ENCODE data around the gene GATA5.

GATA5 gene

DNA sequence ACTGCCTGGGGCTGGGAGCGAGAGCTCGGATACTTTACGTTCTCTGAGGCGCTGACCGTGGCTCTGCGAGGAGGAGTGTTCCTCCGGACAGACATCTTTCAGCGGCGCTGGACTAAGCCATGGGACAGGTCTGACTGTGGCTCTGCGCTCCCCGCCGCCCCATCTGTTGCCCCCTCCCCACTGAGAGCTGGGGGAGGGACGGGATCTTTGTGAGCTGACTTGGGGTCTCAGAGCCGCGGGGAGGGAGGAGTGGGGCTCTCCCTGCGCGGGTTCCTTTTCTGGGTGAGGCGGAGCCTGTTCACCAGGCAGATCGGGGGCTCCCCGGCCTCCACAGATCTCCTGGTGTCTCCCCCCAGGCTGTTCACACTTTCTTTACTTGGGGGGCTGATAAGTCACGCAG lies 11.3 kb upstream of the GATA5 start:
- peaks cover 33% of the 10 kb centered on the region for H3K27me3 ChIP-seq (ENCODE audit: insufficient read depth, insufficient read length)
- DNase-seq (ENCODE audit: low read depth, low spot score), result no peak
- no peak for TF ChIP-seq YY1 (IDR thresholded peaks at IDR 0.05; ENCODE audit: insufficient read depth, insufficient read length)
- H3K9ac ChIP-seq (ENCODE audit: insufficient read length, low read depth), result no peak overlapping the region
- no peak overlapping the region for H3K4me3 ChIP-seq (ENCODE audit: insufficient read length, low read depth)
- H3K9me3 ChIP-seq (ENCODE audit: insufficient read depth, low read length), result no peaks in the 10 kb centered on the region
- peaks cover 56% of the 10 kb centered on the region for H3K4me1 ChIP-seq (ENCODE audit: insufficient read depth, insufficient read length)
- no peaks in the 10 kb centered on the region for H3K36me3 ChIP-seq (ENCODE audit: insufficient read depth, insufficient read length, low read length)

DNA sequence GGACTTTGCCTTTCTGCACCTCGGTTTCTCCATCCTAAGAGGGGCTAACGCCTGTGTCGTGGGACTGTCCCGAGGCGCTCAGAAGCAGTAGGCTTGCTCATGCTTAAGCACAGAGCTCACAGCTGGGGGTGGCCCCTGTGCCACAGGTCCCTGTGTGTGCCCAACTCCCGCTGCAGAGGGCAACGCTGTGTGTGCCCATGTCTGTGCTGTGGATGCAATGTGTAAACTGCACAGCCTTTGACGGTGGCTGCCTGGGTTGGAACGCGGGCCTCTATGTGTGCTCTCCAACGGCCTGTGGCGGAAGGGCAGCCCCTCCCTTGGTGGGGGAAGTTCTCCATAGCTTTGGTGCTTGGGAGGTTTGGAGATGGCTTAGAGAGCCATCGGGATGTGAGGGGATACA lies 10.7 kb upstream of the GATA5 start:
- Histone ChIP-seq H3K36me3 (ENCODE audit: insufficient read depth, insufficient read length, low read length) (no peaks in the 10 kb centered on the region), H3K4me3 (ENCODE audit: insufficient read length, low read depth) (no peak overlapping the region), H3K9me3 (ENCODE audit: insufficient read depth, low read length) (no peaks in the 10 kb centered on the region), H3K4me1 (ENCODE audit: insufficient read depth, insufficient read length) (peaks cover 60% of the 10 kb centered on the region), H3K9ac (ENCODE audit: insufficient read length, low read depth) (no peak overlapping the region), H3K27me3 (ENCODE audit: insufficient read depth, insufficient read length) (peaks cover 39% of the 10 kb centered on the region)
- DNase-seq (ENCODE audit: low read depth, low spot score), result no peak
- TF ChIP-seq SUZ12 (IDR thresholded peaks at IDR 0.05; ENCODE audit: extremely low read depth, insufficient read depth, insufficient read length) (no peak), ZNF274 (IDR thresholded peaks at IDR 0.05; ENCODE audit: low read depth, low read length) (no peak), YY1 (IDR thresholded peaks at IDR 0.05; ENCODE audit: insufficient read depth, insufficient read length) (no peak)

DNA sequence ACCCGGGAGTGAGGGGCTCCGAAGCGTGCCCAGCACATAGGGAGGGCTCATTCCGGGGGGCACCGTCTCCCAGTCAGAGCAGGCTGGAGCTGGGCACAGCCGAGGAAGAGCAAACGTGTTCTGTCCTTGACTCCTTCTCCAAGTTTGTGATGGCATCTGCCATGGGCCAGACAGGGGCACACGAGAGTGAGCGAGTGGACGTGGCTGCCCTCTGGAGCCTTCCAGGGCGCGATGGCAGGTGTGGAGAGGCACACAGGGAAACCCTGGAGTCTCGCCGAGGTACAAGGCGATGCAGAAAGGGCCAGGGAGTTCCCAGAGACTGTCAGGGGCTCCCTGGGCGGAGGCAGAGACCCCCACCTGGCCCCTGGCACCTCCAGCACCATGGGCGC lies 9.9 kb upstream of the GATA5 start:
- Histone ChIP-seq H3K36me3 (ENCODE audit: insufficient read depth, insufficient read length, low read length) (no peaks in the 10 kb centered on the region), H3K4me3 (ENCODE audit: insufficient read length, low read depth) (no peak overlapping the region), H3K27me3 (ENCODE audit: insufficient read depth, insufficient read length) (peaks cover 47% of the 10 kb centered on the region), H3K9ac (ENCODE audit: insufficient read length, low read depth) (no peak overlapping the region), H3K4me1 (ENCODE audit: insufficient read depth, insufficient read length) (peaks cover 61% of the 10 kb centered on the region), H3K9me3 (ENCODE audit: insufficient read depth, low read length) (no peaks in the 10 kb centered on the region)
- TF ChIP-seq YY1 (IDR thresholded peaks at IDR 0.05; ENCODE audit: insufficient read depth, insufficient read length), result no peak
- DNase-seq (ENCODE audit: low read depth, low spot score), result no peak

GRCh38 chr20:62485062-62485700 lies 9.4 kb upstream of the GATA5 start:
- H3K9ac ChIP-seq (ENCODE audit: insufficient read length, low read depth), result peak overlapping the region; percentile 53
- TF ChIP-seq ZNF274 (IDR thresholded peaks at IDR 0.05; ENCODE audit: low read depth, low read length) (no peak), SUZ12 (IDR thresholded peaks at IDR 0.05; ENCODE audit: extremely low read depth, insufficient read depth, insufficient read length) (no peak), YY1 (IDR thresholded peaks at IDR 0.05; ENCODE audit: insufficient read depth, insufficient read length) (no peak)
- H3K4me3 ChIP-seq (ENCODE audit: insufficient read length, low read depth), result no peak overlapping the region
- peaks cover 66% of the 10 kb centered on the region for H3K4me1 ChIP-seq (ENCODE audit: insufficient read depth, insufficient read length)
- no peaks in the 10 kb centered on the region for H3K36me3 ChIP-seq (ENCODE audit: insufficient read depth, insufficient read length, low read length)
- no peaks in the 10 kb centered on the region for H3K9me3 ChIP-seq (ENCODE audit: insufficient read depth, low read length)
- DNase-seq (ENCODE audit: low read depth, low spot score), result no peak
- H3K27me3 ChIP-seq (ENCODE audit: insufficient read depth, insufficient read length), result peaks cover 52% of the 10 kb centered on the region

- peaks cover 62% of the 10 kb centered on the region for H3K4me1 ChIP-seq (ENCODE audit: insufficient read depth, insufficient read length)
- no peaks in the 10 kb centered on the region for H3K9me3 ChIP-seq (ENCODE audit: insufficient read depth, low read length)
- H3K9ac ChIP-seq (ENCODE audit: insufficient read length, low read depth), result peak overlapping the region; percentile 34
- DNase-seq (ENCODE audit: low read depth, low spot score), result no peak
- H3K27me3 ChIP-seq (ENCODE audit: insufficient read depth, insufficient read length), result peaks cover 57% of the 10 kb centered on the region
- H3K4me3 ChIP-seq (ENCODE audit: insufficient read length, low read depth), result no peak overlapping the region
- TF ChIP-seq ZNF274 (IDR thresholded peaks at IDR 0.05; ENCODE audit: low read depth, low read length), result no peak
- no peak for TF ChIP-seq YY1 (IDR thresholded peaks at IDR 0.05; ENCODE audit: insufficient read depth, insufficient read length)
- no peak for TF ChIP-seq SUZ12 (IDR thresholded peaks at IDR 0.05; ENCODE audit: extremely low read depth, insufficient read depth, insufficient read length)
- H3K36me3 ChIP-seq (ENCODE audit: insufficient read depth, insufficient read length, low read length), result no peaks in the 10 kb centered on the region
Observed at GRCh38 chr20:62484478-62484877, 8.7 kb upstream of the GATA5 start.

DNA sequence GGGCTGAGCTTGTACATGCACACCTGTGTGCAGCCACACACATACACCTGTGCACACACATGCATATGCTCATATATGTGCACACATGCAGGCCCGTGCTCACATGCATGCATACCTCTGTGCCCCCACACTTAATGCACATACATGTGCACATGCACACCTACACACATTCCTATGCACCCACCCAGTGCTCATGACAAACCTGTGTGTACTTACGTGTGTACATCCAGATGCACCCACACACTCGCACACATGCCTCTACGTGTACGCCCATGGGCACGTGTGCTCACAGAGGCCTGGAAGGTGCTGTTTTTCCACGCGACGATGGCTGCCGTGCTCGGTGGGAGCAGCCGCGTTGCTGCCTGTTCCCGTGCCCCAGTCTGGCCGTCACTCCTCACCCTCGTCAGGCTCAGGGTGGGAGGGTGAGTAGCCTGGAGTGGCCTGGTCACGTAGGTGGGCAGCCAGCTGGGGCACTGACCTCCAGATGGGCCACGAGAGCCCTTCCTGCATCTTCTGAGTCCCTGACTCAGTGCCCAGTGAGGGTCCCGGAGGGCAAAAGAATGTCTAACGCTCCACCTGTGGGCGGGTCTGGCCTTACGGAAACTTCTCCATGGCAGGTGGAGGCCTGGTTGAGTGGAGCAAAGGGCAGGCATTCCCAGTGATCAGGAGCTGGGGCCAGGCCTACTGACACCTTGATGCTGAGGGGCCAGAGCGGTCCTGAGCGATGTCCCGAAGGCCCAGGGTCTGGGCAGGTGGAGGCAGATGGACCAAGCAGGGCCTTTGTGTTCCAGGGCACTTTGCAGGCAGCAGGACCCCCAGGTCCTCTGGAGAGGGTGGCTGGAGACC lies 8.0 kb upstream of the GATA5 start:
- Histone ChIP-seq H3K9ac (ENCODE audit: insufficient read length, low read depth) (peak overlapping the region; percentile 34), H3K36me3 (ENCODE audit: insufficient read depth, insufficient read length, low read length) (no peaks in the 10 kb centered on the region), H3K9me3 (ENCODE audit: insufficient read depth, low read length) (no peaks in the 10 kb centered on the region), H3K4me3 (ENCODE audit: insufficient read length, low read depth) (no peak overlapping the region), H3K27me3 (ENCODE audit: insufficient read depth, insufficient read length) (peaks cover 64% of the 10 kb centered on the region), H3K4me1 (ENCODE audit: insufficient read depth, insufficient read length) (peaks cover 65% of the 10 kb centered on the region)
- no peak for DNase-seq (ENCODE audit: low read depth, low spot score)
- TF ChIP-seq YY1 (IDR thresholded peaks at IDR 0.05; ENCODE audit: insufficient read depth, insufficient read length) (no peak), SUZ12 (IDR thresholded peaks at IDR 0.05; ENCODE audit: extremely low read depth, insufficient read depth, insufficient read length) (no peak), ZNF274 (IDR thresholded peaks at IDR 0.05; ENCODE audit: low read depth, low read length) (no peak)

DNA sequence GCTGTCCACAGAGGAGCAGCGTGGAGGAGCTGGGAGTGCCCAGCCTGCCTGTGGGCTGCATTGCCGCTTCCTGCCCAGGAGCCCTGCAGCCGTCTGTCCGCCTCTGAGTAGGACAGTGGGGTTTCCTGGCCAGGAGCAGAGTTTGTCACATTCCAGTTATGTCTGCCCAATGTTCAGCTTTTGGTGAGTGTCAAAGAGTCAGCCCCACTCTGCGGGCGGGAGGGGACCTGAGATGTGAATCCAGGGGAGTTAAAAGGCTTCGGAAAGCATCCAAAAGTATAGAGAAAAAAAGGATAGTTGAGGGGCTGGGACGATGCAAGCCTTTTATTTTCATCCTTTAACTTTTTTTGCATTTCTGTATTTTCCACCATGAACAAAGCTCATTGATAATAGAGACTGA lies 7.2 kb upstream of the GATA5 start:
- H3K4me3 ChIP-seq (ENCODE audit: insufficient read length, low read depth), result no peak overlapping the region
- no peak for DNase-seq (ENCODE audit: low read depth, low spot score)
- H3K27me3 ChIP-seq (ENCODE audit: insufficient read depth, insufficient read length), result peaks cover 66% of the 10 kb centered on the region
- H3K36me3 ChIP-seq (ENCODE audit: insufficient read depth, insufficient read length, low read length), result no peaks in the 10 kb centered on the region
- TF ChIP-seq SUZ12 (IDR thresholded peaks at IDR 0.05; ENCODE audit: extremely low read depth, insufficient read depth, insufficient read length), result peak; percentile 15
- no peak for TF ChIP-seq ZNF274 (IDR thresholded peaks at IDR 0.05; ENCODE audit: low read depth, low read length)
- peaks cover 64% of the 10 kb centered on the region for H3K4me1 ChIP-seq (ENCODE audit: insufficient read depth, insufficient read length)
- no peaks in the 10 kb centered on the region for H3K9me3 ChIP-seq (ENCODE audit: insufficient read depth, low read length)
- H3K9ac ChIP-seq (ENCODE audit: insufficient read length, low read depth), result peak overlapping the region; percentile 24

All from NT2/D1 (cell line).